Measurements from ENCODE around the gene IL10RA. TPM values are rescaled to one million over a fixed set of nuclear protein-coding genes. Genes with fewer than 3 reads are reported as not detected.

The IL10RA gene
- total RNA-seq, 4 donors from 2014 or later = 23.2 to 65.9 (median 44.4) TPM

DNA sequence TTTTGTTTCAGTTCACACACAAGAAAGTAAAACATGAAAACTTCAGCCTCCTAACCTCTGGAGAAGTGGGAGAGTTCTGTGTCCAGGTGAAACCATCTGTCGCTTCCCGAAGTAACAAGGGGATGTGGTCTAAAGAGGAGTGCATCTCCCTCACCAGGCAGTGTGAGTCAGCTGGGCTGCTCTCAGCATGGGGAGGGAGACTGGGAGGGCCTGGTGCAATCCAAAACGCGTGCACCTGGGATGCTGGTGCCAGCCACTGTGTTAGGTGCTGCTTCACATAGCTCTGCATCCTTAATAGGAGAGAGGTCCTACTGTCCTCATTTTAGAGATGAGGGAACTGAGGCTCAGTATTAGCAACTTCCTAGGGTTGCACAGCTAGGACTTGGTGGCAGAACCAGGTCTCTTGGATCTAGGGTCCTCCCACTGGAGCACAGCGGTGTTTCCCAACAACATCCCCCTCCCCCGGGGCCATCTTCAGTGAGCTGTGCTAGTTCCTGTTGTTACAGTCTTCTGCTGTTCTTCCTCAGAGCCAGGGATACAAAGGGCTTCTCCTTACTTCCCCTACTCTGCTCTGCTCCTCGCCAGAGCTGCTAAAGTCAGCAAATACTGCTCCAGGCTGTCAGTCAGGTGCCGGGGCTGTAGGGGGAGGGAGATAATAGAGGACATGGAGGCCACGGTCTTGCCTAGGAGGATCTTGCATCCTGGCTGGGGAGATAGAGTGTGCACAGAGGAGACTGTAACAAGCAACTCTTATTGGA lies 8.0 kb downstream of the IL10RA start:
- TF ChIP-seq, protein P1, sequence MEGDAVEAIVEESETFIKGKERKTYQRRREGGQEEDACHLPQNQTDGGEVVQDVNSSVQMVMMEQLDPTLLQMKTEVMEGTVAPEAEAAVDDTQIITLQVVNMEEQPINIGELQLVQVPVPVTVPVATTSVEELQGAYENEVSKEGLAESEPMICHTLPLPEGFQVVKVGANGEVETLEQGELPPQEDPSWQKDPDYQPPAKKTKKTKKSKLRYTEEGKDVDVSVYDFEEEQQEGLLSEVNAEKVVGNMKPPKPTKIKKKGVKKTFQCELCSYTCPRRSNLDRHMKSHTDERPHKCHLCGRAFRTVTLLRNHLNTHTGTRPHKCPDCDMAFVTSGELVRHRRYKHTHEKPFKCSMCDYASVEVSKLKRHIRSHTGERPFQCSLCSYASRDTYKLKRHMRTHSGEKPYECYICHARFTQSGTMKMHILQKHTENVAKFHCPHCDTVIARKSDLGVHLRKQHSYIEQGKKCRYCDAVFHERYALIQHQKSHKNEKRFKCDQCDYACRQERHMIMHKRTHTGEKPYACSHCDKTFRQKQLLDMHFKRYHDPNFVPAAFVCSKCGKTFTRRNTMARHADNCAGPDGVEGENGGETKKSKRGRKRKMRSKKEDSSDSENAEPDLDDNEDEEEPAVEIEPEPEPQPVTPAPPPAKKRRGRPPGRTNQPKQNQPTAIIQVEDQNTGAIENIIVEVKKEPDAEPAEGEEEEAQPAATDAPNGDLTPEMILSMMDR (IDR thresholded peaks at IDR 0.05) = no peak
- ATAC-seq (ENCODE audit: low FRiP score) (no peak), DNase-seq (ENCODE audit: low spot score) (no peak)

DNA sequence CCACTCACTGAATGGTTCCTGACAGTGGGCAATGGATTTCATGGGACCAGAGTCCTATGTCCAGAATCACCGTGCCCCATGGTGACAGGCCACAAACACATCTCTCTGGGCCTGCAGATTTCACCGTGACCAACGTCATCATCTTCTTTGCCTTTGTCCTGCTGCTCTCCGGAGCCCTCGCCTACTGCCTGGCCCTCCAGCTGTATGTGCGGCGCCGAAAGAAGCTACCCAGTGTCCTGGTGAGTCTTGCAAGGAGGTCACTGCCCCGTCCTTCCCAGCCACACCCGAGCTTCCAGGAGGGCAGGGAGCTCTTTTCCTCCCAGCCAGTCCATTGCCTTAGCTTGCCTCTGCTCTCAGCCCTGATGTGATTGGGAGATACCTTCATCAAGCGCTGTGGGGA lies 9.3 kb downstream of the IL10RA start:
- no peak for DNase-seq (ENCODE audit: low spot score)
- TF ChIP-seq, protein P1 (IDR thresholded peaks at IDR 0.05) = no peak
- no peak for ATAC-seq (ENCODE audit: low FRiP score)

DNA sequence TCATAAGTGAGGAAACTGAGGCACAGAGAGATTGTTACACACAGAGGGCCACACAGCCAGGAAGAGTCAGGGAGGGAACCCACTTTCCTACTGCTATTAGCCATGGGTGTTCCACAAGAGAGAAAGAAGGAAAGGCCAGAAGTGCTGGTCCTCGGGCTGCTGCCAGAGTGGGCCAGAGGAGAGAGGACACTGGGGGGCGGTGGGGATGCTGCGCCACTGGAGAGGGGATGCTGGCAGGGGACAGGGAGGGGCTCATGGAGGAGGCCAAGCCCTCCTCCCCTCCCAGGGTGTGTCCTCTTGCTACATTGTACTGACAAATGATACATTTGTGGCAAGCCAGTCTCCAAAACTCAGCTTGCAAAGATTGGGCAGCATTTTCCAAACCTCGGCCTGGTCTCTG lies 9.9 kb downstream of the IL10RA start:
- ATAC-seq (ENCODE audit: low FRiP score) = no peak
- no peak for DNase-seq (ENCODE audit: low spot score)
- TF ChIP-seq, protein P1 (IDR thresholded peaks at IDR 0.05) = no peak

DNA sequence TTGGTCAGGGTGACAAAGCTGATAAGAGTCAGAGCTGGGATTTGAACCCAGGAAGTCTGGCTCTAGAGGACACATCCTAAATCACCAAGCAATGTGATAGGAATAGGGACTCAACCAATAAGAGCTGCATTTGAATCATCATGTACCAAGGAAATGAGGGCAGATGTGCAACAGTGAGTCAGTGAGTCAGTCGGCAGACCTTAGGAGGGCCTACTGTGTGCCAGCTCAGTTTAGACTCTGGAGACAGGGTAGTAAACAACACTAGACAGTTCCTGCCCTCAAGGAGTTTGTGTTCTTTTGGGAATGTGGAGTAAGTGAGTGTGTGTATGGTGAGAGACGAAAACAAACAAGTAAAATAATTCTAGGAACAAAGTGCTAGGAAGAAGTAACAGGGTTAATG lies 11.2 kb downstream of the IL10RA start:
- ATAC-seq (ENCODE audit: low FRiP score) (no peak), DNase-seq (ENCODE audit: low spot score) (no peak)
- TF ChIP-seq, protein P1 (IDR thresholded peaks at IDR 0.05) = no peak

DNA sequence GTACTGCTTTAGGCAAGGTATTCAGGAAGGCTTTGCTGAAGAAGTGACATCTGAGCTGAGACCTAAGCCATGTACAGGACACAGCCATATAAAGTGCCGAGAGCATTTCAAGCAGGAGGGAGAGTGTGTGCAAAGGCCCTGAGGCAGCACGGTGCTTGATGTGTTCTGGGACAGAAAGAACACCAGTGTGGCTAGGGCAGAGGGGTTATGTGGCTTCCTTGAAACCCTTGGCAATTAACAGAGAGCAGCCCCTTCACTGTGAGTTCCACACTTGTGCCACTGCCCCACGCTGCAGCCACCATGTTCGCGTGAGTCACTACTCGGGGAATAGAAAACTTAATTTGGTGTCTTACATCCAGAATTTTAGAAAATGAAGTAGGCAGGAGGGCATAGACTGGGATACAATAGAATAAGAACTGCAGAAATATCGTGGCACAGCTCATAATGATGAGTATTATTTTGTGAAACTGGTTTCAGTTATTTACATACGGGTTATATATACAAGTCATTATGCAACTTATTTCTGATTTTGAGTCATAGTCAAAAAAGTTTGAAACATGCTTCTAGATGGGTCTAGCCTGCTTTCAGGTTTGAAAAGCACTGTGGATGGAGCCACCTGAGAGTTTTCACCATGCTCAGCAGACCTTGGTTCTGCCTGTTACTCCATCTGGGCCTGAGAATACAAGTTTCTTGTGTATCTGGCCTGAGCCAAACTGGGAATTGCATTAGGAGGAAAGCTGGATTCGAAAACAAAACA lies 11.8 kb downstream of the IL10RA start:
- TF ChIP-seq, protein P1 (IDR thresholded peaks at IDR 0.05) = no peak
- ATAC-seq (ENCODE audit: low FRiP score) (no peak), DNase-seq (ENCODE audit: low spot score) (no peak)

DNA sequence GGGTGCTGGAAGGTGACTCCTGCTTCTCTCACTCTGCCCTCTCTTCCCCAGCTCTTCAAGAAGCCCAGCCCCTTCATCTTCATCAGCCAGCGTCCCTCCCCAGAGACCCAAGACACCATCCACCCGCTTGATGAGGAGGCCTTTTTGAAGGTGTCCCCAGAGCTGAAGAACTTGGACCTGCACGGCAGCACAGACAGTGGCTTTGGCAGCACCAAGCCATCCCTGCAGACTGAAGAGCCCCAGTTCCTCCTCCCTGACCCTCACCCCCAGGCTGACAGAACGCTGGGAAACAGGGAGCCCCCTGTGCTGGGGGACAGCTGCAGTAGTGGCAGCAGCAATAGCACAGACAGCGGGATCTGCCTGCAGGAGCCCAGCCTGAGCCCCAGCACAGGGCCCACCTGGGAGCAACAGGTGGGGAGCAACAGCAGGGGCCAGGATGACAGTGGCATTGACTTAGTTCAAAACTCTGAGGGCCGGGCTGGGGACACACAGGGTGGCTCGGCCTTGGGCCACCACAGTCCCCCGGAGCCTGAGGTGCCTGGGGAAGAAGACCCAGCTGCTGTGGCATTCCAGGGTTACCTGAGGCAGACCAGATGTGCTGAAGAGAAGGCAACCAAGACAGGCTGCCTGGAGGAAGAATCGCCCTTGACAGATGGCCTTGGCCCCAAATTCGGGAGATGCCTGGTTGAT lies 12.6 kb downstream of the IL10RA start:
- no peak for ATAC-seq (ENCODE audit: low FRiP score)
- TF ChIP-seq, protein P1 (IDR thresholded peaks at IDR 0.05) = no peak
- no peak for DNase-seq (ENCODE audit: low spot score)
